GM19438 (cell line): ENCODE measurements around the gene TNFAIP1.
"Not testable (repeated sequence)": the region's sequence is repeated elsewhere in the genome, so short reads cannot be mapped to it uniquely, and the experiment has no call there.

Experiments used
- ATAC-seq: cut with Tn5 transposase; IDR thresholded peaks from one replicate; pipeline ENCODE4 v1.9.1; 2021; ENCODE audit warnings: low read depth; ENCODE audit not compliant: unreplicated experiment

The TNFAIP1 gene

GRCh38 chr17:28324267-28324745 lies 11.3 kb upstream of the TNFAIP1 start:
- no peak for ATAC-seq

- no peak for ATAC-seq
These were observed 10.8 kb upstream of the TNFAIP1 start for GRCh38 chr17:28324781-28325180.

- no peak for ATAC-seq
These were observed 10.3 kb upstream of the TNFAIP1 start for GRCh38 chr17:28325211-28325610.

- no peak for ATAC-seq
These were observed 9.4 kb upstream of the TNFAIP1 start for GRCh38 chr17:28326114-28326513.

- ATAC-seq: no peak
These were observed 8.4 kb upstream of the TNFAIP1 start for GRCh38 chr17:28327031-28327607.

- ATAC-seq: no peak
These were observed 7.9 kb upstream of the TNFAIP1 start for GRCh38 chr17:28327709-28328108.

GRCh38 chr17:28328325-28328724 lies 7.2 kb upstream of the TNFAIP1 start:
- no peak for ATAC-seq

- ATAC-seq: no peak
These were observed 4.9 kb upstream of the TNFAIP1 start for GRCh38 chr17:28330671-28331070.

- no peak for ATAC-seq
These were observed 3.6 kb upstream of the TNFAIP1 start for GRCh38 chr17:28331891-28332420.

- no peak for ATAC-seq
These were observed 2.3 kb upstream of the TNFAIP1 start for GRCh38 chr17:28333083-28333746.

GRCh38 chr17:28334171-28334570 lies 1.4 kb upstream of the TNFAIP1 start:
- ATAC-seq: no peak

- ATAC-seq: no peak
These were observed 828 bp upstream of the TNFAIP1 start for GRCh38 chr17:28334666-28335200.

- ATAC-seq: no peak
These were observed 654 bp downstream of the TNFAIP1 start for GRCh38 chr17:28335959-28336871.

GRCh38 chr17:28338056-28338768 lies 2.7 kb downstream of the TNFAIP1 start:
- ATAC-seq: no peak

- not testable (repeated sequence) for ATAC-seq
These were observed 3.2 kb downstream of the TNFAIP1 start for GRCh38 chr17:28338769-28339212.

- ATAC-seq: no peak
These were observed 3.9 kb downstream of the TNFAIP1 start for GRCh38 chr17:28339431-28339830.

GRCh38 chr17:28340374-28340773 lies 4.8 kb downstream of the TNFAIP1 start:
- no peak for ATAC-seq

GRCh38 chr17:28341516-28341915 lies 6.0 kb downstream of the TNFAIP1 start:
- ATAC-seq: no peak

GRCh38 chr17:28342313-28342712 lies 6.8 kb downstream of the TNFAIP1 start:
- no peak for ATAC-seq

- no peak for ATAC-seq
These were observed 8.0 kb downstream of the TNFAIP1 start for GRCh38 chr17:28343491-28343932.
